Measurements from ENCODE around the gene PPP1R18. TPM values are rescaled to one million over a fixed set of nuclear protein-coding genes. Genes with fewer than 3 reads are reported as not detected.

Gene PPP1R18
- total RNA-seq, 1 experiment from 2014 or later = 33.6 TPM

DNA sequence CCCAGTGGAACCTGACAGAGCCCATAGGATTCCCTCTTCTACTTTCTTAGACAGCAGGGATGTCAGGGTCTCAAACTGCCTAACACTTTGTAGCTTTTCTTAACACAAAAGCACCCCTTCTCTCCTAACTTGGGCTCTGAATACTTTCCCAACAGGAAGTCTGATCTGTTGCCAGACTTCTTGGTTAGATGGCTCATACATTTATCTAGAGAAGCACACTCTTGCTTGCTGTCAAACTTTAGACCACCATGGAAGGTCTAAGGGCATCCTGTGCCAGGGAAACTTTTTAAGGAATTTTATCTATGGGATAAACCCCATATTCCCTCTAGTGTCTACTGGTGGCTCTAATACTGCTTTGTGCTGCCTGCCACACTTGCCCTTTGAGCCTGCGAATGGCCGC lies 42.8 kb downstream of the PPP1R18 start:
- no peak overlapping the region for H3K9ac ChIP-seq (ENCODE audit: low read length)
- BruUV-seq (replicated peaks) = no TSS peak
- ChIA-PET CTCF (no interaction called here), POLR2A (no interaction called here), RAD21 (ENCODE audit: low non-redundant PET in 1 of 2, low total read pairs in 2 of 2, uncharacterized antibody in 2 of 2, unreplicated experiment in 2 of 2) (no interaction called here)
- H4K20me1 ChIP-seq (ENCODE audit: insufficient read depth) = no peaks in the 10 kb centered on the region
- peaks cover 12% of the 10 kb centered on the region for H3K79me2 ChIP-seq (ENCODE audit: insufficient read depth, low read length)
- peaks cover 6 to 15% of the 10 kb centered on the region in 2 experiments for H3K4me1 ChIP-seq (ENCODE audit: control insufficient read depth in 1 of 2, insufficient read depth in 2 of 2, low read length in 2 of 2)
- H3K4me3 ChIP-seq (replicated peaks in 1 of 2; ENCODE audit: low read depth in 1 of 2, low read length in 2 of 2) = no peak overlapping the region
- no peak overlapping the region for H2AFZ ChIP-seq (ENCODE audit: low read depth, low read length, poor library complexity, severe bottlenecking)
- H3K9me3 ChIP-seq (ENCODE audit: control insufficient read depth in 1 of 2, insufficient read depth in 1 of 2, low read depth in 1 of 2, low read length in 2 of 2) = no peaks in the 10 kb centered on the region
- intact Hi-C loops (cut with micrococcal nuclease) = no loop called here
- H3K27me3 ChIP-seq (ENCODE audit: insufficient read depth, low read length) = no peaks in the 10 kb centered on the region
- no peak overlapping the region for H3K27ac ChIP-seq (ENCODE audit: low read depth, low read length)
- no peak overlapping the region for H3K4me2 ChIP-seq (ENCODE audit: low read length)
- no peak for DNase-seq (ENCODE audit: low read depth, low spot score)
- H3K36me3 ChIP-seq (ENCODE audit: control insufficient read depth in 1 of 2, insufficient read depth in 2 of 2, low read length in 2 of 2) = peaks cover 13 to 16% of the 10 kb centered on the region in 2 experiments; a peak in 3 of 4 replicates
- TF ChIP-seq SRF (IDR thresholded peaks at IDR 0.05; ENCODE audit: low read depth) (no peak), CTCF (IDR thresholded peaks at IDR 0.05 in 2 of 3, conservative IDR thresholded peaks at IDR 0.05 in 1 of 3; ENCODE audit: borderline replicate concordance in 1 of 3, insufficient read depth in 1 of 3, low read depth in 2 of 3, low read length in 2 of 3) (no peak), SP1 (IDR thresholded peaks at IDR 0.05; ENCODE audit: low read depth) (no peak), CEBPB (IDR thresholded peaks at IDR 0.05; ENCODE audit: low read depth) (no peak), CBX3 (IDR thresholded peaks at IDR 0.05; ENCODE audit: low read depth) (no peak), ZFX (IDR thresholded peaks at IDR 0.05) (no peak), ELF1 (IDR thresholded peaks at IDR 0.05; ENCODE audit: borderline replicate concordance, low read depth) (no peak), SIN3A (IDR thresholded peaks at IDR 0.05; ENCODE audit: low read depth) (no peak), ZBTB33 (IDR thresholded peaks at IDR 0.05; ENCODE audit: extremely low read depth, insufficient replicate concordance, low read length) (no peak), JUND (IDR thresholded peaks at IDR 0.05) (no peak), ZNF274 (IDR thresholded peaks at IDR 0.05; ENCODE audit: low read depth, low read length) (no peak), FOSL1 (IDR thresholded peaks at IDR 0.05; ENCODE audit: low read depth) (no peak), EZH2phosphoT487 (IDR thresholded peaks at IDR 0.05; ENCODE audit: borderline replicate concordance) (no peak)
- TF ChIP-seq, protein P1, sequence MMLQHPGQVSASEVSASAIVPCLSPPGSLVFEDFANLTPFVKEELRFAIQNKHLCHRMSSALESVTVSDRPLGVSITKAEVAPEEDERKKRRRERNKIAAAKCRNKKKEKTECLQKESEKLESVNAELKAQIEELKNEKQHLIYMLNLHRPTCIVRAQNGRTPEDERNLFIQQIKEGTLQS (IDR thresholded peaks at IDR 0.05) = no peak
- ATAC-seq = no peak
- H3K9me2 ChIP-seq (ENCODE audit: insufficient read depth) = no peaks in the 10 kb centered on the region

All from HCT116 (cell line).